ENCODE results near the gene CFAP74. TPM values are rescaled to one million over a fixed set of nuclear protein-coding genes. Genes with fewer than 3 reads are reported as not detected.

Gene CFAP74
- total RNA-seq, 1 experiment from 2014 or later, result 0.28 TPM

DNA sequence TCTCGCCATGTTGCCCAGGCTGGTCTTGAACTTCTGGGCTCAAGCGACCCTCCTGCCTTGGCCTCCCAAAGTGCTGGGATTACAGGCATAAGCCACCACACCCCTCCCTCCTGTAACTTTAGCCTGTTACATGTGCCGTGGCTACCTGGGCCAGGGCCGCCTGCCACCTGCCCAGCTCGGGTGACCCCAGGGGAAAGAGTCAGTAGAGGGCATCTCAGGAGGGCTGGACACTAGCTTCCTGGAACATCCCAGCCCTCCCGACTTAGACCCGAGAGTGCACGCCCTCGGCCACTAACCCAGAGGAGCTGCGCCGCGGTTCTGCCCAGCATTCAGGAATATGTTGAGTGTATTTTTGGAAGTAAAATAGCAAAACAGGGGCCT, 44.1 kb downstream of the CFAP74 start:
- H3K4me1 ChIP-seq (ENCODE audit: insufficient read depth, low read length), result no peaks in the 10 kb centered on the region; the same call in 1 of the 2 replicates
- TF ChIP-seq, protein P1, sequence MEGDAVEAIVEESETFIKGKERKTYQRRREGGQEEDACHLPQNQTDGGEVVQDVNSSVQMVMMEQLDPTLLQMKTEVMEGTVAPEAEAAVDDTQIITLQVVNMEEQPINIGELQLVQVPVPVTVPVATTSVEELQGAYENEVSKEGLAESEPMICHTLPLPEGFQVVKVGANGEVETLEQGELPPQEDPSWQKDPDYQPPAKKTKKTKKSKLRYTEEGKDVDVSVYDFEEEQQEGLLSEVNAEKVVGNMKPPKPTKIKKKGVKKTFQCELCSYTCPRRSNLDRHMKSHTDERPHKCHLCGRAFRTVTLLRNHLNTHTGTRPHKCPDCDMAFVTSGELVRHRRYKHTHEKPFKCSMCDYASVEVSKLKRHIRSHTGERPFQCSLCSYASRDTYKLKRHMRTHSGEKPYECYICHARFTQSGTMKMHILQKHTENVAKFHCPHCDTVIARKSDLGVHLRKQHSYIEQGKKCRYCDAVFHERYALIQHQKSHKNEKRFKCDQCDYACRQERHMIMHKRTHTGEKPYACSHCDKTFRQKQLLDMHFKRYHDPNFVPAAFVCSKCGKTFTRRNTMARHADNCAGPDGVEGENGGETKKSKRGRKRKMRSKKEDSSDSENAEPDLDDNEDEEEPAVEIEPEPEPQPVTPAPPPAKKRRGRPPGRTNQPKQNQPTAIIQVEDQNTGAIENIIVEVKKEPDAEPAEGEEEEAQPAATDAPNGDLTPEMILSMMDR (conservative IDR thresholded peaks at IDR 0.05), result no peak
- Mint-ChIP-seq H3K9me3 (peaks cover 2 to 4% of the 10 kb centered on the region in 2 experiments; a peak in 2 of 5 replicates), H3K27ac (no peak overlapping the region), H3K4me1 (peaks cover 27 to 33% of the 10 kb centered on the region in 2 experiments), H3K36me3 (ENCODE audit: insufficient read depth in 1 of 3, low read depth in 3 of 3) (peaks cover 0 to 2% (median 1%) of the 10 kb centered on the region in 3 experiments; a peak in 1 of 7 replicates), H3K27me3 (ENCODE audit: low read depth) (peaks cover 7% of the 10 kb centered on the region), H3K4me3 (peak overlapping the region in 1 of 2 experiments; percentile 29; a peak in 1 of 5 replicates)
- no peaks in the 10 kb centered on the region for H3K23me2 ChIP-seq (ENCODE audit: insufficient read length, low read depth, low read length, poor library complexity, severe bottlenecking)
- no peak overlapping the region for H2BK15ac ChIP-seq (ENCODE audit: low read depth, low read length)
- H4K8ac ChIP-seq (replicated peaks; ENCODE audit: insufficient read length, low read depth, low read length), result no peak overlapping the region
- no peaks in the 10 kb centered on the region for H3K79me2 ChIP-seq (ENCODE audit: insufficient read depth, low read length)
- H2BK5ac ChIP-seq (ENCODE audit: insufficient read length, low read length), result no peak overlapping the region
- no peaks in the 10 kb centered on the region for H3K27me3 ChIP-seq (ENCODE audit: insufficient read depth, low read length)
- H2AK5ac ChIP-seq (ENCODE audit: insufficient read length, low read length), result no peak overlapping the region
- H3K27ac ChIP-seq (ENCODE audit: insufficient read length, low read depth, low read length), result no peak overlapping the region
- no peak overlapping the region for H3T11ph ChIP-seq (ENCODE audit: low read length)
- no peaks in the 10 kb centered on the region for H4K20me1 ChIP-seq (ENCODE audit: control insufficient read depth, insufficient read depth, insufficient read length)
- no peaks in the 10 kb centered on the region for H3K79me1 ChIP-seq (ENCODE audit: insufficient read depth, low read depth, low read length, poor library complexity, severe bottlenecking)
- H3K18ac ChIP-seq (ENCODE audit: insufficient read length, low read depth, low read length), result no peak overlapping the region
- no peak overlapping the region for H2BK12ac ChIP-seq (ENCODE audit: insufficient read length, low read depth, low read length)
- no peak for DNase-seq
- no peak overlapping the region for H2BK20ac ChIP-seq (ENCODE audit: low read depth, low read length, poor library complexity, severe bottlenecking)
- H4K91ac ChIP-seq (ENCODE audit: insufficient read length, low read depth, low read length), result no peak overlapping the region
- no peak overlapping the region for H3K4ac ChIP-seq (ENCODE audit: low read depth, low read length)
- no peak overlapping the region for H2BK120ac ChIP-seq (ENCODE audit: low read depth, low read length, poor library complexity, severe bottlenecking)
- no peak overlapping the region for H3K14ac ChIP-seq (ENCODE audit: insufficient read depth, low read length)
- no peak overlapping the region for H2AFZ ChIP-seq (ENCODE audit: low read length)
- no peaks in the 10 kb centered on the region for H3K9me3 ChIP-seq (ENCODE audit: control insufficient read depth, low read depth, low read length)
- peak overlapping the region; percentile 18 for H3K4me2 ChIP-seq (ENCODE audit: insufficient read depth, insufficient read length, low read length)
- no peak overlapping the region for H3K56ac ChIP-seq (ENCODE audit: insufficient read length, low read depth, low read length)
- H3K9ac ChIP-seq (ENCODE audit: extremely low read depth, insufficient read length, low read length), result no peak overlapping the region
- no peak overlapping the region for H3K23ac ChIP-seq (ENCODE audit: insufficient read length, low read depth, low read length)
- H4K5ac ChIP-seq (ENCODE audit: insufficient read length, low read depth, low read length), result no peak overlapping the region
- WGBS (ENCODE audit: extremely low coverage, insufficient read length, low lambda C conversion rate), result no CpG with 5 or more reads among the region's 12 CpGs
